Measurements from ENCODE around the gene GPD1.

The GPD1 gene

GRCh38 chr12:50157259-50157658 lies 53.5 kb downstream of the GPD1 start:
- Histone ChIP-seq H3K4me3 (ENCODE audit: low read depth, low read length) (no peak overlapping the region), H3K27me3 (replicated peaks) (no peaks in the 10 kb centered on the region), H3K27ac (no peak overlapping the region), H3K36me3 (replicated peaks) (no peaks in the 10 kb centered on the region)
- no peak for DNase-seq
- TF ChIP-seq, protein P1, sequence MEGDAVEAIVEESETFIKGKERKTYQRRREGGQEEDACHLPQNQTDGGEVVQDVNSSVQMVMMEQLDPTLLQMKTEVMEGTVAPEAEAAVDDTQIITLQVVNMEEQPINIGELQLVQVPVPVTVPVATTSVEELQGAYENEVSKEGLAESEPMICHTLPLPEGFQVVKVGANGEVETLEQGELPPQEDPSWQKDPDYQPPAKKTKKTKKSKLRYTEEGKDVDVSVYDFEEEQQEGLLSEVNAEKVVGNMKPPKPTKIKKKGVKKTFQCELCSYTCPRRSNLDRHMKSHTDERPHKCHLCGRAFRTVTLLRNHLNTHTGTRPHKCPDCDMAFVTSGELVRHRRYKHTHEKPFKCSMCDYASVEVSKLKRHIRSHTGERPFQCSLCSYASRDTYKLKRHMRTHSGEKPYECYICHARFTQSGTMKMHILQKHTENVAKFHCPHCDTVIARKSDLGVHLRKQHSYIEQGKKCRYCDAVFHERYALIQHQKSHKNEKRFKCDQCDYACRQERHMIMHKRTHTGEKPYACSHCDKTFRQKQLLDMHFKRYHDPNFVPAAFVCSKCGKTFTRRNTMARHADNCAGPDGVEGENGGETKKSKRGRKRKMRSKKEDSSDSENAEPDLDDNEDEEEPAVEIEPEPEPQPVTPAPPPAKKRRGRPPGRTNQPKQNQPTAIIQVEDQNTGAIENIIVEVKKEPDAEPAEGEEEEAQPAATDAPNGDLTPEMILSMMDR (IDR thresholded peaks at IDR 0.05; ENCODE audit: low read depth, low read length, missing control alignments), result no peak
- in situ Hi-C loops (cut with HindIII; ENCODE audit: low pct_ligation_motif_present, low sequenced_read_pairs), result no loop called here

DNA sequence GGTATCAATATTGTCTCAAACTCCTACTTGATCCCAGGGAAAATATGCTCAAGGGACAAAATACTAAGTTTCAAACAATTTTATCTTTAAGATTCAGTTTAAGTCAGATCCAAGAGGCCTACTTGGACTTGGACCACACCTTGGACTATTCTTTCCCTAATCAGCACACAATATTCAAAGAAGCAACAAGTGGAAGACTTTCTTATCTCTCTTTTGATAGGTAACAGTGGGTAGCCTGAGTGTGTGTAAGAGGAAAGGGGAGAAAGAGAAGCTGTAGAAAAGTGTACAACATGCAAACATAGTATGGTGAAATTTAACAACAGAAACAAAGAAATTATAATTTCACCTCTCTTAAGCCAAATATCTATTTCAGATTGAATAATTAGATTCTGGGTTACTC lies 56.8 kb downstream of the GPD1 start:
- no peak overlapping the region for H3K27ac ChIP-seq

More for the DNA sequence above, 56.8 kb downstream of the GPD1 start:
- Histone ChIP-seq H3K27me3 (replicated peaks) (no peaks in the 10 kb centered on the region), H3K36me3 (replicated peaks) (no peaks in the 10 kb centered on the region), H3K4me3 (ENCODE audit: low read depth, low read length) (no peak overlapping the region)
- TF ChIP-seq, protein P1 (IDR thresholded peaks at IDR 0.05; ENCODE audit: low read depth, low read length, missing control alignments), result no peak
- in situ Hi-C loops (cut with HindIII; ENCODE audit: low pct_ligation_motif_present, low sequenced_read_pairs), result no loop called here
- DNase-seq, result no peak
